KOPT-K1 (cell line): ENCODE measurements around the gene LYRM7.
"Not testable (repeated sequence)": the region's sequence is repeated elsewhere in the genome, so short reads cannot be mapped to it uniquely, and the experiment has no call there.

Experiments
- H3K27ac ChIP-seq: fragments of 200-600 bp; sonication (generic); 2 replicates; pipeline ENCODE4 v1.5.1; 2016; ENCODE audit warnings: antibody characterized with exemption, mild to moderate bottlenecking, low read depth, low read length; ENCODE audit not compliant: poor library complexity, severe bottlenecking
- H3K36me3 ChIP-seq: fragments of 200-600 bp; sonication (generic); 2 replicates; pipeline ENCODE4 v1.5.1; 2017; ENCODE audit warnings: antibody characterized with exemption, mild to moderate bottlenecking, low read length, moderate library complexity; ENCODE audit not compliant: insufficient read depth
- H3K9me3 ChIP-seq: fragments of 200-600 bp; sonication (generic); 2 replicates; pipeline ENCODE4 v1.5.1; 2017; ENCODE audit warnings: antibody characterized with exemption, low read length, mild to moderate bottlenecking; ENCODE audit not compliant: insufficient read depth, poor library complexity, severe bottlenecking

LYRM7 gene

GRCh38 chr5:131170540-131171275 lies at the start of gene LYRM7:
Gene LYRM7, plus strand, starts transcription at chr5:131170944. Its CDS starts 77 bp downstream, at chr5:131171021.
- H3K27ac ChIP-seq: peak within 1 kb of the TSS; percentile 75
- peaks cover 4% of the 10 kb centered on the region; the same call in 1 of the 2 replicates for H3K36me3 ChIP-seq
- no peaks in the 10 kb centered on the region for H3K9me3 ChIP-seq

GRCh38 chr5:131127244-131127643 lies 43.5 kb upstream of the LYRM7 start:
- not testable (repeated sequence) for H3K27ac ChIP-seq, H3K36me3 ChIP-seq
- H3K9me3 ChIP-seq: peaks cover 43% of the 10 kb centered on the region

- no peak overlapping the region for H3K27ac ChIP-seq
- peaks cover 30% of the 10 kb centered on the region for H3K9me3 ChIP-seq
- no peaks in the 10 kb centered on the region for H3K36me3 ChIP-seq
Observed at GRCh38 chr5:131129306-131129705, 41.4 kb upstream of the LYRM7 start.

GRCh38 chr5:131133091-131133490 lies 37.7 kb upstream of the LYRM7 start:
- not testable (repeated sequence) for H3K9me3 ChIP-seq, H3K27ac ChIP-seq, H3K36me3 ChIP-seq

GRCh38 chr5:131138406-131138805 lies 32.3 kb upstream of the LYRM7 start:
- not testable (repeated sequence) for H3K36me3 ChIP-seq, H3K27ac ChIP-seq, H3K9me3 ChIP-seq

- Histone ChIP-seq H3K27ac (no peak overlapping the region), H3K36me3 (no peaks in the 10 kb centered on the region), H3K9me3 (no peaks in the 10 kb centered on the region)
Observed at GRCh38 chr5:131139321-131139720, 31.4 kb upstream of the LYRM7 start.

GRCh38 chr5:131142970-131143617 lies 27.6 kb upstream of the LYRM7 start:
- H3K9me3 ChIP-seq: no peaks in the 10 kb centered on the region
- no peaks in the 10 kb centered on the region for H3K36me3 ChIP-seq

GRCh38 chr5:131147258-131147657 lies 23.5 kb upstream of the LYRM7 start:
- no peak overlapping the region for H3K27ac ChIP-seq
- no peaks in the 10 kb centered on the region for H3K9me3 ChIP-seq
- no peaks in the 10 kb centered on the region for H3K36me3 ChIP-seq

More at GRCh38 chr5:131142970-131143617, 27.6 kb upstream of the LYRM7 start:
- no peak overlapping the region for H3K27ac ChIP-seq

GRCh38 chr5:131148835-131149234 lies 21.9 kb upstream of the LYRM7 start:
- Histone ChIP-seq H3K27ac (no peak overlapping the region), H3K36me3 (no peaks in the 10 kb centered on the region), H3K9me3 (no peaks in the 10 kb centered on the region)

- Histone ChIP-seq H3K36me3 (0 out of 2 replicates have a peak, but pooled peaks cover 3% of the 10 kb centered on the region), H3K27ac (no peak overlapping the region), H3K9me3 (no peaks in the 10 kb centered on the region)
Observed at GRCh38 chr5:131150408-131150807, 20.3 kb upstream of the LYRM7 start.

GRCh38 chr5:131151216-131151615 lies 19.5 kb upstream of the LYRM7 start:
- Histone ChIP-seq H3K9me3 (no peaks in the 10 kb centered on the region), H3K27ac (no peak overlapping the region), H3K36me3 (peaks cover 11% of the 10 kb centered on the region; the same call in 1 of the 2 replicates)

- H3K9me3 ChIP-seq: no peaks in the 10 kb centered on the region
- peaks cover 59% of the 10 kb centered on the region for H3K36me3 ChIP-seq
- H3K27ac ChIP-seq: no peak overlapping the region
Observed at GRCh38 chr5:131156385-131156784, 14.4 kb upstream of the LYRM7 start.

GRCh38 chr5:131156957-131157356 lies 13.8 kb upstream of the LYRM7 start:
- Histone ChIP-seq H3K27ac (no peak overlapping the region), H3K36me3 (peaks cover 65% of the 10 kb centered on the region), H3K9me3 (no peaks in the 10 kb centered on the region)

GRCh38 chr5:131160134-131160533 lies 10.6 kb upstream of the LYRM7 start:
- Histone ChIP-seq H3K27ac (no peak overlapping the region), H3K36me3 (peaks cover 79% of the 10 kb centered on the region), H3K9me3 (no peaks in the 10 kb centered on the region)

- Histone ChIP-seq H3K27ac (peak overlapping the region; percentile 93), H3K36me3 (peaks cover 48% of the 10 kb centered on the region), H3K9me3 (no peaks in the 10 kb centered on the region)
Observed at GRCh38 chr5:131163276-131164119, 7.2 kb upstream of the LYRM7 start.
